HepG2 (cell line): Measurements from ENCODE around the gene RBM34. TPM values are rescaled to one million over a fixed set of nuclear protein-coding genes. Genes with fewer than 3 reads are reported as not detected.

Experiments used
- ATAC-seq: fragments of 200-7000 bp; cut with Tn5 transposase; 3 replicates; pipeline ENCODE4 v1.9.1; 2020; ENCODE audit warnings: mild to moderate bottlenecking, moderate library complexity
- BruUV-seq: library from RNA; stranded (reverse); fragments of 400-500 nt; replicated peaks from 2 replicates; lab custom pipeline; 2021; lab: Mats Ljungman, UMichigan
- CTCF ChIA-PET: fragments of 300-600 bp; formaldehyde crosslinking; extraction: SDS; loops from one replicate; lab custom pipeline; 2021; ENCODE audit warnings: low total read pairs, inconsistent platforms, low intra/inter-chr PET ratio; lab: Yijun Ruan, JAX
- POLR2A ChIA-PET: fragments of 350-600 bp; sonication (Branson Sonifier 250); formaldehyde crosslinking; loops from one replicate; lab custom pipeline; 2020; ENCODE audit warnings: antibody characterized with exemption, inconsistent platforms; lab: Yijun Ruan, JAX
- DNase-seq: peaks from one replicate; pipeline ENCODE4 v3.0.0-alpha.2; 2015; ENCODE audit warnings: low spot score
- FAIRE-seq: peaks from 3 replicates; lab custom pipeline; 2011; peaks lifted over from hg19 to GRCh38; lab: Jason Lieb, UNC
- H2AFZ ChIP-seq: one replicate; pipeline ENCODE4 v1.6.1; 2011; ENCODE audit warnings: low read length, inconsistent platforms
- H3K27ac ChIP-seq: fragments of 300-600 bp; 3 replicates; pipeline ENCODE4 v1.8.0; 2011; ENCODE audit warnings: mixed run types, mild to moderate bottlenecking, mixed read lengths, low read length, inconsistent platforms; ENCODE audit not compliant: insufficient read depth; ENCODE audit errors: extremely low read length
- H3K27me3 ChIP-seq, 2 experiments: fragments of 200-600 bp in 1 of 2; 2 replicates in 1 of 2; 3 replicates in 1 of 2; pipeline versions ENCODE4 v1.6.0 to v1.8.0; 2011; ENCODE audit warnings: low read length in 2 of 2, mild to moderate bottlenecking in 2 of 2, moderate library complexity in 2 of 2, inconsistent platforms in 1 of 2; ENCODE audit not compliant: insufficient read depth in 2 of 2, control insufficient read depth in 1 of 2
- H3K36me3 ChIP-seq, 2 experiments: fragments of 200-600 bp in 1 of 2; replicated peaks in 1 of 2; 2 replicates in 1 of 2; 3 replicates in 1 of 2; pipeline versions ENCODE4 v1.5.1 to v1.8.0; 2011; ENCODE audit warnings: low read length in 2 of 2, inconsistent platforms in 1 of 2; ENCODE audit not compliant: insufficient read depth in 2 of 2, control insufficient read depth in 1 of 2
- H3K4me1 ChIP-seq: 2 replicates; pipeline ENCODE4 v1.5.1; 2012; ENCODE audit warnings: low read length, inconsistent platforms; ENCODE audit not compliant: insufficient read depth
- H3K4me2 ChIP-seq: 2 replicates; pipeline ENCODE4 v1.6.0; 2011; ENCODE audit warnings: low read depth, low read length, inconsistent platforms
- H3K4me3 ChIP-seq, 3 experiments: fragments of 200-600 bp in 1 of 3; sonication (generic), shearing (Covaris generic) in 1 of 3; replicated peaks in 1 of 3; 2 replicates each; pipeline ENCODE4 v1.5.1; 2011 to 2016; ENCODE audit warnings: low read length in 3 of 3, inconsistent platforms in 2 of 3, low read depth in 2 of 3, mild to moderate bottlenecking in 2 of 3, control low read depth in 1 of 3, mixed read lengths in 1 of 3; ENCODE audit not compliant: insufficient read depth in 1 of 3
- H3K79me2 ChIP-seq: one replicate; pipeline ENCODE4 v1.6.1; 2011; ENCODE audit warnings: low read length, inconsistent platforms; ENCODE audit not compliant: insufficient read depth
- H3K9ac ChIP-seq: 2 replicates; pipeline ENCODE4 v1.6.0; 2011; ENCODE audit warnings: mild to moderate bottlenecking, low read depth, low read length, inconsistent platforms; ENCODE audit not compliant: insufficient read depth
- H3K9me3 ChIP-seq: 2 replicates; pipeline ENCODE4 v1.5.1; 2012; ENCODE audit warnings: mild to moderate bottlenecking, low read length
- H4K20me1 ChIP-seq: 2 replicates; pipeline ENCODE4 v1.6.0; 2011; ENCODE audit warnings: inconsistent platforms, mild to moderate bottlenecking, low read length, moderate library complexity; ENCODE audit not compliant: insufficient read depth
- CENPX ChIP-seq: sonication (generic); formaldehyde crosslinking; IDR thresholded peaks from 2 replicates; pipeline ENCODE4 v1.9.0; 2021; ENCODE audit warnings: mild to moderate bottlenecking, missing genetic modification reagents, moderate library complexity
- GTF3A ChIP-seq: sonication (generic); formaldehyde crosslinking; conservative IDR thresholded peaks from 2 replicates; pipeline ENCODE4 v1.4.0; 2020; ENCODE audit warnings: mild to moderate bottlenecking, missing genetic modification reagents
- IKZF1 ChIP-seq: fragments of 450-650 bp; IDR thresholded peaks from 2 replicates; pipeline ENCODE4 v1.7.1; 2016
- MAF1 ChIP-seq: sonication (generic); formaldehyde crosslinking; IDR thresholded peaks from 2 replicates; pipeline ENCODE4 v1.5.0; 2020; ENCODE audit warnings: missing genetic modification reagents, borderline replicate concordance
- MED13 ChIP-seq: sonication (generic); formaldehyde crosslinking; IDR thresholded peaks from 2 replicates; pipeline ENCODE4 v1.5.0; 2020; ENCODE audit warnings: missing genetic modification reagents
- NCOA2 ChIP-seq: sonication (generic); formaldehyde crosslinking; IDR thresholded peaks from 2 replicates; pipeline ENCODE4 v1.8.0; 2022; ENCODE audit warnings: inconsistent platforms
- REST ChIP-seq, 2 experiments: IDR thresholded peaks; 2 replicates each; pipeline ENCODE4 v1.6.1; 2011 to 2012; ENCODE audit warnings: low read length in 2 of 2, borderline replicate concordance in 1 of 2, low read depth in 1 of 2, mild to moderate bottlenecking in 1 of 2, moderate library complexity in 1 of 2
- SRF ChIP-seq: IDR thresholded peaks from 2 replicates; pipeline ENCODE4 v1.6.1; 2011; ENCODE audit warnings: mild to moderate bottlenecking, low read depth, low read length, moderate library complexity
- STAG1 ChIP-seq: sonication (generic); formaldehyde crosslinking; IDR thresholded peaks from 2 replicates; pipeline ENCODE4 v1.4.0; 2020; ENCODE audit warnings: missing genetic modification reagents
- ZBTB21 ChIP-seq: sonication (generic); formaldehyde crosslinking; IDR thresholded peaks from 2 replicates; pipeline ENCODE4 v1.4.0; 2020; ENCODE audit warnings: missing genetic modification reagents
- ZGPAT ChIP-seq: IDR thresholded peaks from 2 replicates; pipeline ENCODE4 v1.6.1; 2016; ENCODE audit warnings: mild to moderate bottlenecking
- ZNF10 ChIP-seq: sonication (generic); formaldehyde crosslinking; IDR thresholded peaks from 2 replicates; pipeline ENCODE4 v1.4.0; 2020; ENCODE audit warnings: mild to moderate bottlenecking, low read depth, missing genetic modification reagents, borderline replicate concordance
- ZNF232 ChIP-seq: sonication (generic); formaldehyde crosslinking; IDR thresholded peaks from 2 replicates; pipeline ENCODE4 v1.4.0; 2020; ENCODE audit warnings: missing genetic modification reagents, borderline replicate concordance
- ZNF430 ChIP-seq: sonication (generic); formaldehyde crosslinking; IDR thresholded peaks from 2 replicates; pipeline ENCODE4 v1.9.0; 2021; ENCODE audit warnings: mild to moderate bottlenecking, missing genetic modification reagents
- ZNF609 ChIP-seq: sonication (generic); formaldehyde crosslinking; IDR thresholded peaks from 2 replicates; pipeline ENCODE4 v1.4.0; 2020; ENCODE audit warnings: mild to moderate bottlenecking, missing genetic modification reagents, borderline replicate concordance
- ZNF691 ChIP-seq: sonication (generic); formaldehyde crosslinking; IDR thresholded peaks from 2 replicates; pipeline ENCODE4 v1.4.0; 2020; ENCODE audit warnings: missing genetic modification reagents, low read depth, mild to moderate bottlenecking, borderline replicate concordance
- in situ Hi-C: cut with HindIII; loops from 2 replicates; pipeline ENCODE4 v1.10.0; 2017; ENCODE audit warnings: low pct_unique_long_range_greater_than_20kb; ENCODE audit not compliant: extremely low pct_ligation_motif_present
- intact Hi-C: fragments of 100-400 bp; cut with micrococcal nuclease; formaldehyde crosslinking; loops from one replicate; pipeline ENCODE4 v1.10.0; 2022; ENCODE audit not compliant: unreplicated experiment
- polyA plus RNA-seq, 8 experiments: library from polyadenylated mRNA; depleted of rRNA in 3 of 8; stranded (reverse) in 7 of 8; unstranded in 1 of 8; fragments of >200 nt; fragmentation: Illumina TruSeq in 4 of 8; extraction: Trizol in 4 of 8; gene quantifications; 2 replicates each; pipeline versions ENCODE4 v1.2.1 to v1.2.3, GENCODE V29; 2011 to 2016; ENCODE audit warnings: low read depth in 4 of 8, missing spikeins in 1 of 8, mixed read lengths in 1 of 8; ENCODE audit not compliant: insufficient read depth in 1 of 8
- total RNA-seq, 5 experiments: library from RNA; depleted of rRNA; stranded (reverse); fragments of >200 nt; fragmentation: Illumina TruSeq; extraction: Trizol; gene quantifications; 2 replicates each; pipeline ENCODE4 v1.2.3, GENCODE V29; 2016; ENCODE audit warnings: low read depth in 1 of 5

The RBM34 gene
- total and polyA plus RNA-seq, 2 of the 13 experiments (the other 11 are each of a cell fraction or from before 2014, with no cell fraction given), result 34.7 to 73.0 TPM

DNA sequence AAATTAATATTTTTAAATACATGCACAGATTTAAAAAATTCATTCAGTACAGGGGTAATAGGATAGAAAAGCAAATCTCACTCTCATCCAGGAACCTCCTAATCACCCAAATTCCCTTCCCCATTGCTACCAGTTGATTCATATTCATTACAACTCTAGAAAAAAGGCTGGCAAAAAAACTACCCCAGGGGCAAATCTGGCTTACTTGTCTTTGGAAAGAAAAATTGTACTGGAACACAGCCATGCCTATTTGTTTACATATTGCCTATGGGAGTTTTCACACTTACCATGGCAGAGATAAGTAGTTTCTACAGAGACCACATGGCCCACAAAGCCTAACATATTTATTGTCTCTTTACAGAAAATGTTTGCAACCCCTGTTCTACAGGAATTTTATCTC is 8.9 kb upstream of the RBM34 start:
- Histone ChIP-seq H3K27me3 (no peaks in the 10 kb centered on the region), H3K9ac (no peak overlapping the region), H3K9me3 (no peaks in the 10 kb centered on the region), H3K4me3 (no peak overlapping the region), H3K4me2 (no peak overlapping the region), H4K20me1 (no peaks in the 10 kb centered on the region), H3K4me1 (no peaks in the 10 kb centered on the region), H3K36me3 (peaks cover 10 to 43% of the 10 kb centered on the region in 2 experiments; a peak in 4 of 5 replicates), H3K79me2 (no peaks in the 10 kb centered on the region), H3K27ac (no peak overlapping the region), H2AFZ (no peak overlapping the region)
- ATAC-seq (no peak), DNase-seq (no peak), FAIRE-seq (no peak)
- intact Hi-C loops, result loop anchor here (10.0 kb wide), 1 partner anchor 65 kb away; no protein-coding TSS in a partner anchor
- ChIA-PET CTCF (no interaction called here), POLR2A (no interaction called here)
- no TSS peak for BruUV-seq
- TF ChIP-seq ZNF609, result no peak
- TF ChIP-seq IKZF1, result no peak
- TF ChIP-seq ZGPAT, result no peak
- no peak for TF ChIP-seq ZBTB21 (CRISPR knock-in tag)
- no peak for TF ChIP-seq NCOA2 (CRISPR knock-in tag)
- TF ChIP-seq GTF3A (CRISPR knock-in tag), result no peak
- no peak for TF ChIP-seq ZNF691 (CRISPR knock-in tag)
- TF ChIP-seq ZNF430 (CRISPR knock-in tag), result no peak
- no peak for TF ChIP-seq SRF
- TF ChIP-seq ZNF232 (CRISPR knock-in tag), result no peak
- TF ChIP-seq ZNF10 (CRISPR knock-in tag), result no peak
- TF ChIP-seq REST (IDR thresholded peaks at IDR 0.05; ENCODE audit: borderline replicate concordance in 1 of 2, low read depth in 1 of 2, low read length in 2 of 2), result no peak
- no peak for TF ChIP-seq CENPX (CRISPR knock-in tag)
- TF ChIP-seq MED13 (CRISPR knock-in tag), result no peak
- no peak for TF ChIP-seq MAF1
- TF ChIP-seq STAG1 (CRISPR knock-in tag), result no peak
- in situ Hi-C loops, result no loop called here
